Globus pallidus (tissue), 1 donor: ENCODE measurements around the gene POU4F1.

Experiments used
- DNase-seq: peaks from one replicate; pipeline ENCODE4 v3.0.0-alpha.2; 2015; ENCODE audit warnings: low spot score

The POU4F1 gene

DNA sequence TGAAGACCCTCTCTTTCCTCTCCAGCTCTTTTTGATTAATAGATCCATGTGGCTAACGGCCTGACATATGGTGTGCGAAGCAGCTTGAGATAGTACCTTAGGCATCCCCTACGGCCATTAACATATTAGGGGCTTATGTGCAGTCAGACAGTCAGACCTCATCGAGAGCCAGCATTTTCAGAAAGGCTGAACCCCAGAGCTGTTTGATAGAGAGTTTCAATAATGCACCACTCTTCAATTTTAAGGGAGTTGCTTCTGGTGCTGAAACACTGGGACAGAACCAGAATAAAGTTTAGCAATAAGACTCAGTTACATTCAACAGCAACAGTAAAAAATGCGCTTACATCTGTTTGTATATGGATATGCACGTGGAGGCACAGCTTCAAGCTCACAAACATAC lies 10.8 kb downstream of the POU4F1 start:
- no peak for DNase-seq

DNA sequence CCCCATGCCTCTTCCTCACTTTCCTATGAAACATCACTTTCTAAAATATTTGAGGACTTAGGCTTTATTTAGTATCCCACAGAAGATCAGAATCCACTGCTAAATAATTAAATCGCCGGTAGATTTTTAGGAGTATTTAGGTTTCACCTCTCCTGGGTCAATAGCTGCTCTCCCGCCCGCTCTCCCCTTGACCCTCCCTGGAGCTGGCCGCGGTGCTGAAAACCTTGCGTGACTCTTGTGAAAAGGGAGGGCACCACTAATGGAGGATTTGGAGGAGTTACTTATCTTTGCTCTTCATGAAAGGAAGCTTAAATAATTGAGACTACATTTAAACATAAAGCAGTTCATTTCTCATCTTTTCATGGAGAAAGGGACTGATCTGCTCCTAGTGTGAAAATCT lies 14.1 kb downstream of the POU4F1 start:
- DNase-seq = no peak

DNA sequence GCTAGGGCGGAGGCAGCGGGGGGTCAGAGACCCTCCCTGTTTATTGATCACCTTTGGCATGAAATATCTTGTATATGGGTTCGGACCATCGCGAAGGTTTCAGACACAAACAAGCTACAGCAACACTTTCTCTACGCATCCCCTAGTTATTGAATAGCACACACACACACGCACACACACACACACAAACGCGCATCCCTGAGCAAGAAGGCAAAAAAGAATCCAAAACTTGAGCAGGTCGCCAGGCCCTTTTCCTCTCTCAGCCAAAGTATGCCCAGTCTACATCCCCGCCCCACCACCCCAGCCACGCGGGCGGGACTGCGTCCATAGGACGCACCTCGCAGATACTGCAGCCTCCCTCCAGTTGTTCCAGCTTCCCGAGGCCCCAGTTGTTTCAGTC lies 16.0 kb downstream of the POU4F1 start:
- DNase-seq = no peak

DNA sequence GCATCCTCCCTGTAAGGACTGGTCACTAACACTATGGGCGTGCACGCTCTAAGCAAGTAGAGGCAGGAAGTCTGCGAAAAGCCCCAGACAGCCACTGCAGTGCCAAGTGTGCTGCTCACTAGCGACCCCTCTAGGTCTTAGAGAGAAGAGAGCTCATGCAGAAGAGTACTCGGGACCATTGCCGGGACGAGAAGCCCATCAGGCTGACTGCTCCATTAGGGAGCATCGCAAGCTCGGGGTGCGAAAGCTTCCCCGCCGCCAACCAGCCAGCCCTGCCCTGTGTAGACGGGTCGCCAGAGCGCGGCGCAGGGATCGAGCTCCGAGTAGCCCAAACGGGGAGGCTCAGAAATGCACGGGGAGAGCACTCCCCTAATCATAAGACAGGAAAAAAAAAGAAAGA lies 16.6 kb downstream of the POU4F1 start:
- DNase-seq = no peak

DNA sequence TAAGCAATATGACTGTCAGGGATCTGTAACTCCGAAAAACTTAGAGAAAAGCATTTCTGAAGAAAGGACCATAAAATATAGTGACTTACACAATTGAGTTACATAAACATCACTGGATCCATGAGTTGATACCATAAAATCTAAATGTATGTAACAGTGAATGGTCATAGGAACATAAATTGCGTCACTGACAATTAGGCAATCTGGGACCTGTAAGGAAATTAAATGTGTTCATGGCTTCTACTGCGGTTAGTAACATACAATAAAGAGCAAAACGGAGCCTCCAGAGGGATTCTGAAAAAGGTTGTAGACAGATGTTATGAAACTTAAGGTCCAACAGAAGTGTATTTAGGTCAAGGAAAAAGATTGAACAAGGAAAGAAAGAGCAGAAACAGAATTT lies 27.1 kb downstream of the POU4F1 start:
- DNase-seq = no peak

DNA sequence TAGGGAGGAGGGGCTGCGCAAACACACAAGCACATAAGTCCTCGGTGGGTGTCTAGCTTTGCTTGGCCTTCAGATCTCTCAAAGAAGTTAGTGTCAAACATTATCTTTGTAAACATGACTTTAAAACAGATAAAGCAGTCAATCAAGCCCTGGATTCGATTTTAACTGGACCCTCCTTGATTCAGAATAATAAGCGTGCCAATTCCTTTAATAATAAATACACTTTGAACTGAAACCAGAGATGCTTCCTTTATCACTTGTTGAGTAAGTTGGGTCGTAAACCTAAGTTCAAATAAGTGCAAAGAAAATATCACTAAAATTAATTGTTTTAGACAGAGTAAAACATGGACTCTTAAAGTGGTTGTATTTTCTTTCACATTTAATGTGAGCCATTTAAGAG lies 30.9 kb downstream of the POU4F1 start:
- DNase-seq = no peak

DNA sequence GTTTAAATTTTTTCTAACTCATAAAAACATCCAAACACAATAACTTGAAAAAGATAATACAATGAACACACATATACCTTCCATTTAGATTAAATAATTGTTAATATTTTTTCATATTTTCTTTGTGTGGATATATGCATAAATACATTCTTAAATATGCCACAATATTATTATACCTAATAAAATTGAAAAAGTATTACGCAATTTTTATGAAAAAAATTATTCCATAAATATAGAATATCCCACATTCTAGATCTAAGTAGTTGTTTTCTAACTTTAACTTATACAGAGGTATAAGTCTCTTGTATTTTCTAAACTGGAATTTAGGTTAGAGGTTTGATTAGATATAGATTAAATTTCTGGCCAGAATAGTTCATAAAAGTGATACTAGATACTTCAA lies 34.3 kb downstream of the POU4F1 start:
- DNase-seq = no peak

DNA sequence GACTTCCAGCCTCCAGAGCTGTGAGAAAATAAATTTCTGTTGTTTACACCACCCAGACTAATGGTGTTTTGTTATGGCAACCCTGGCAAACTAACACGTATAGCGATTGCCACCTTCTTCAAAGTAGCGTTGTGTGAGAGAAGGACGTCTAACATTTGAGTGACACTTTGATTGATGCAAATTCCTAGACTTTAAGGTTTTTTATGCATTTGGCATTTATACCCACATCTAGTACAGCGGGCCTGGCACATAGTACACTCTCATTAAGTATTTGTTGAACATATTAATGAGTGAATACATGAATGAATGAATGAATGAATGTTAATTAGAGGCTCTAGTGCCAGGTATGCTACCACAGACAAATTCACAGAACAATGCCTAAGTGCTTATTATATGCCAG lies 36.7 kb downstream of the POU4F1 start:
- no peak for DNase-seq

DNA sequence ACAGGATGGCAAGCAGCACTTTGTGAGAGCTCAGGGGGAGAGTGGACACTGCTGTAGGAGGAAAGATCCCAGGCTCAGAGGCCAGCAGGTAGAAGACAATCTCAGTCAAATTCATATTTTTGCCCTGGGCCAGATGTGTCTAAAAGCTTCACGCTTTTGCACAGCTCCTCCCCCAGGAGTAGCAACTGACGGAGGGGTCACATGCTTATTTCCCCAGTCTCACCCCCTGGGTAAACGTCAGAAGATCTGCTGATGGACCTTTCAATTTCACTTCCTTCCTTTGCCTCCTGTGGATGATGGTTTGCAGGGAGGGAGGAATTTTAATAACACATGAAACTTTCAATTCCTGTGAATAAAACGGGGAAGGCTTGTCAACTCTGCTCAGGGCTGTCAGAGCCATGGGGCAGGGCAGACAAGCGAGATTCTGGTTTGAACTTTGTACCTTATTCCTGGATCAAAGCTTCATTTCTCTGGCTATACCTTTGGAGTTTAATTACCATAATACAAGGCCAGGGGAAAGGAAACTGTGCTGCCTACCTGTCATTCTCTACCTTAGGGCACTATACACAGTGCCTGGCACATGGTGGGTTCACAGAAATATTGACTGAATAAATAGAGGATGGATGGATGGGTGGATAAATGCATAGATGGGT lies 41.0 kb downstream of the POU4F1 start:
- DNase-seq = no peak
